GM23248 (cell line): ENCODE measurements around the gene SPG7. TPM values are rescaled to one million over a fixed set of nuclear protein-coding genes. Genes with fewer than 3 reads are reported as not detected.

ENCODE experiments used
- DNase-seq: peaks from one replicate; pipeline ENCODE4 v3.0.0-alpha.2; 2015
- H2AFZ ChIP-seq: fragments of 200-600 bp; sonication (generic); 2 replicates; pipeline ENCODE4 v1.6.1; 2016; ENCODE audit warnings: antibody characterized with exemption
- H3F3A ChIP-seq: fragments of 200-600 bp; sonication (generic); 2 replicates; pipeline ENCODE4 v1.6.1; 2016; ENCODE audit warnings: mild to moderate bottlenecking, antibody characterized with exemption, mixed run types; ENCODE audit not compliant: insufficient read depth
- H3K27ac ChIP-seq: fragments of 200-600 bp; sonication (generic); 2 replicates; pipeline ENCODE4 v1.5.1; 2016; ENCODE audit warnings: mild to moderate bottlenecking
- H3K27me3 ChIP-seq: fragments of 200-600 bp; sonication (generic); replicated peaks from 2 replicates; pipeline ENCODE4 v1.6.1; 2016; ENCODE audit warnings: mild to moderate bottlenecking; ENCODE audit not compliant: insufficient read depth
- H3K36me3 ChIP-seq: fragments of 200-600 bp; sonication (generic); 2 replicates; pipeline ENCODE4 v1.6.1; 2016; ENCODE audit warnings: low read depth, mild to moderate bottlenecking
- H3K4me1 ChIP-seq: fragments of 200-600 bp; sonication (generic); 2 replicates; pipeline ENCODE4 v1.6.1; 2016; ENCODE audit warnings: mild to moderate bottlenecking; ENCODE audit not compliant: insufficient read depth
- H3K4me2 ChIP-seq: fragments of 200-600 bp; sonication (generic); one replicate; pipeline ENCODE4 v1.6.1; 2016; ENCODE audit warnings: mild to moderate bottlenecking; ENCODE audit not compliant: unreplicated experiment
- H3K4me3 ChIP-seq: fragments of 200-600 bp; sonication (generic); 2 replicates; pipeline ENCODE4 v1.5.1; 2016; ENCODE audit warnings: mild to moderate bottlenecking
- H3K79me2 ChIP-seq: fragments of 200-600 bp; sonication (generic); 2 replicates; pipeline ENCODE4 v1.6.1; 2016; ENCODE audit warnings: mild to moderate bottlenecking; ENCODE audit not compliant: insufficient read depth
- H3K9ac ChIP-seq: fragments of 200-600 bp; sonication (generic); 2 replicates; pipeline ENCODE4 v1.6.1; 2016; ENCODE audit warnings: mild to moderate bottlenecking
- H3K9me2 ChIP-seq: fragments of 200-600 bp; sonication (generic); 2 replicates; pipeline ENCODE4 v1.6.1; 2016; ENCODE audit warnings: mixed run types, mild to moderate bottlenecking, moderate library complexity; ENCODE audit not compliant: insufficient read depth
- H3K9me3 ChIP-seq: fragments of 200-600 bp; sonication (generic); one replicate; pipeline ENCODE4 v1.6.1; 2017; ENCODE audit warnings: low read depth
- H4K20me1 ChIP-seq: fragments of 200-600 bp; sonication (generic); 2 replicates; pipeline ENCODE4 v1.6.0; 2016; ENCODE audit not compliant: insufficient read depth
- EZH2 ChIP-seq: fragments of 200-600 bp; sonication (generic); IDR thresholded peaks from 2 replicates; pipeline ENCODE4 v1.6.1; 2018; ENCODE audit warnings: antibody characterized with exemption, mild to moderate bottlenecking; ENCODE audit not compliant: insufficient read depth, poor library complexity, severe bottlenecking
- EZH2phosphoT487 ChIP-seq: fragments of 200-600 bp; sonication (generic); IDR thresholded peaks from 2 replicates; pipeline ENCODE4 v1.6.1; 2018; ENCODE audit warnings: antibody characterized with exemption, moderate library complexity, mild to moderate bottlenecking, low read depth; ENCODE audit not compliant: insufficient read depth
- WGBS, 2 experiments: methylation state at CpG; one replicate each; pipeline ENCODE4 v1.1.6; 2015 to 2017; ENCODE audit warnings: low lambda C conversion rate in 2 of 2, low coverage in 1 of 2; ENCODE audit errors: missing lambda C conversion rate in 2 of 2; 5-methylcytosine and 5-hydroxymethylcytosine counted together
- in situ Hi-C: fragments of 300-500 bp; cut with MboI; formaldehyde crosslinking; loops from 2 replicates; pipeline ENCODE4 v1.15.0; 2020
- polyA plus RNA-seq: library from polyadenylated mRNA; unstranded; fragments of >200 nt; fragmentation: Nextera tagmentation; extraction: Ambion mirVana; gene quantifications from 2 replicates; pipeline ENCODE4 v1.2.1, GENCODE V29; 2016
- total RNA-seq: library from RNA; depleted of rRNA; stranded (reverse); fragments of >200 nt; shearing (Covaris generic); gene quantifications from 2 replicates; pipeline ENCODE4 v1.2.3, GENCODE V29; 2014

The SPG7 gene
- total and polyA plus RNA-seq, 2 experiments from 2014 or later, result 53.9 to 155 TPM

DNA sequence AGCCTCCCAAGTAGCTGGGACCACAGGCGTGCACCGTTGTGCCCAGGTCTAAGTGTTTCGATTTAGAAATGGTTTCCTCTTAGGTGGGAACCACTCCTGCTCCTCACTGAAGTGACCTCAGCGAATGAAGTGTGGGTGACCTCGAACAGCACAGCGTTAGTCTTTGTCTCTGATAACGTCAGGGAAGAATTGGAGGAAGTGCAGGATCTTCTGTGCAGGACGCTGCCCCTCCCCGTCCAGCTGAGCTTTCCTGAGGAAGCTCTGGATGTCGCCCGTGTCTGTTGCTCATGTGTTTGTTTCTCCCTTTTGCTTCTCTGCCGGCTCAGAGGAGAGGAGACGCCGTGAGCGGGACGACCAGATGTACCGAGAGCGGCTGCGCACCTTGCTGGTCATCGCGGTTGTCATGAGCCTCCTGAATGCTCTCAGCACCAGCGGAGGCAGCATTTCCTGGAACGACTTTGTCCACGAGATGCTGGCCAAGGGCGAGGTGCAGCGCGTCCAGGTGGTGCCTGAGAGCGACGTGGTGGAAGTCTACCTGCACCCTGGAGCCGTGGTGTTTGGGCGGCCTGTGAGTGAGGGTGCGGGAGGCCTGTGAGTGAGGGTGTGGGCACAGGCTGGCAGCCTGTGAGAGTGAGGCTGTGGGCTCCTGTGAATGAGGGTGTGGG lies 15.6 kb downstream of the SPG7 start:
- TF ChIP-seq EZH2phosphoT487 (no peak), EZH2 (no peak)
- H3K36me3 ChIP-seq, result peaks cover 33% of the 10 kb centered on the region
- H3K4me1 ChIP-seq, result no peaks in the 10 kb centered on the region

DNA sequence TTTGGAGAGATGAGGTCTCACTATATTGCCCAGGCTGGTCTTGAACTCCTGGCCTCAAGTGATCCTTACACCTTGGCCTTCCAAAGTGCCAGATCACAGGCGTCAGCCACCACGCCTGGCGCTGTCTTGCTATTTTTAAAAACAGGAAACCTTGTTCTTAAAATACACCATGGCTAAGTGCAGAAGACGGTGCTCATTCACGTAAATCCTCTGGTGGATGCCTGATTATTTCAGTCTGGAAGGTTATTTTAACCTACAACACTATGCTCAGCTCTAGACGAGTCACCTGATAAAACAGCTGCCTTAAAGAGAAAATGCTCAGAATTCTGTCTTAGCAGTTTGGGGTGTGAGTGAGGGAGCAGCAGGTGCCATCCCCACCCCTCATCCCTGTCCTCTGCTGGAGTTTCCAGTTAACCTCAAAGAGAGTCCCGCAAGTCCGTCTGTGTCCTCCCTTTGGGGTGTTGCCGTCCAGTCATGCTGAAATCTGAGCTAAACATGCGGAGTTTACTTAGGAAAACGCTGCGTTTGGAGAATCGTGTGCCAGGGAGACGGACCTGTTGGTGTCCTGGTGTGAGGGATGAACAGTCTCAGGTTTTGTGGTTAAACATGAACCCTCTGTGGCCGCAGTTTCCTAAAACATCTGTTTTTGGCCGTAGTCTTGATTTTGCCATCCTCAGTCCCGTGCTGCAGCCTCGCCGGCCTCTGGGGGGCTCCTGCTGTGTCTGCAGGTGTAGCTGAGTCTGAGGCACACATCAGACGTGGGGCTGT lies 17.1 kb downstream of the SPG7 start:
- Histone ChIP-seq H3K4me2 (no peak overlapping the region), H3K4me1 (no peaks in the 10 kb centered on the region), H3K9me3 (no peaks in the 10 kb centered on the region), H3K4me3 (no peak overlapping the region), H3K36me3 (peaks cover 42% of the 10 kb centered on the region), H3K79me2 (peaks cover 51% of the 10 kb centered on the region), H3K27ac (no peak overlapping the region), H3K27me3 (no peaks in the 10 kb centered on the region), H3K9ac (no peak overlapping the region), H3K9me2 (no peaks in the 10 kb centered on the region), H4K20me1 (no peaks in the 10 kb centered on the region), H3F3A (no peaks in the 10 kb centered on the region), H2AFZ (no peak overlapping the region)
- 90 to 91% methylated on average over 20 of the region's 20 CpGs for WGBS, 2 experiments
- DNase-seq, result no peak
- in situ Hi-C loops, result no loop called here
- TF ChIP-seq EZH2 (no peak), EZH2phosphoT487 (no peak)

More for the DNA sequence above, 15.6 kb downstream of the SPG7 start:
- Histone ChIP-seq H2AFZ (no peak overlapping the region), H3K79me2 (peaks cover 61% of the 10 kb centered on the region), H4K20me1 (no peaks in the 10 kb centered on the region), H3K9me2 (no peaks in the 10 kb centered on the region), H3K27me3 (no peaks in the 10 kb centered on the region), H3K4me2 (no peak overlapping the region), H3F3A (no peaks in the 10 kb centered on the region), H3K9me3 (no peaks in the 10 kb centered on the region), H3K4me3 (no peak overlapping the region), H3K27ac (no peak overlapping the region), H3K9ac (no peak overlapping the region)
- in situ Hi-C loops, result no loop called here
- no peak for DNase-seq
- 94 to 95% methylated on average over 32 of the region's 32 CpGs for WGBS, 2 experiments

DNA sequence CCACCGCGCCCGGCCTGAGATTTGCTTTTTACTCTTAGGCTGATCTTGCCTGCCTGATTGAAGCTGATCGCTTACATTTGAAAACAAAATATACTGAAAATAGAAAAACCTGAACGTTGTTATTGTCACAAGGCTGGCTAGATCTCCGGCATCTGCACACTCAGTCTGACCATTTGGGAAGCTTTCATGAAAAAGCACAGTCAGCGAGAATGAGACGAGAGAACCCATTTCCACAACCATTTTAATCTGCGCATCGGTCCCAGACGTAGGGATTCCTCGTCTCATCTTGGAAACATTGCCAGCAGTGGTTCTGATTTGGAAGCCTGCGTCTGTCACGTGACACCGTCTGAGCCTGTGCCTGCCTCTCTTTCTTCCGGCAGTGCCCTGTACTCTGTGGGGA lies 20.9 kb downstream of the SPG7 start:
- 89 to 91% methylated on average over 16 of the region's 16 CpGs for WGBS, 2 experiments
- H3K9ac ChIP-seq, result no peak overlapping the region
- DNase-seq, result no peak
- H3K9me2 ChIP-seq, result no peaks in the 10 kb centered on the region
- peaks cover 21% of the 10 kb centered on the region; the same call in 1 of the 2 replicates for H3K79me2 ChIP-seq
- H3K9me3 ChIP-seq, result no peaks in the 10 kb centered on the region
- H4K20me1 ChIP-seq, result no peaks in the 10 kb centered on the region
- in situ Hi-C loops, result no loop called here
- H3K27me3 ChIP-seq, result no peaks in the 10 kb centered on the region
- H3K4me2 ChIP-seq, result no peak overlapping the region
- H3F3A ChIP-seq, result no peaks in the 10 kb centered on the region
- TF ChIP-seq EZH2phosphoT487, result no peak
- no peak for TF ChIP-seq EZH2
- no peak overlapping the region for H3K4me3 ChIP-seq
- no peaks in the 10 kb centered on the region for H3K4me1 ChIP-seq
- H2AFZ ChIP-seq, result no peak overlapping the region
- H3K27ac ChIP-seq, result no peak overlapping the region
- H3K36me3 ChIP-seq, result peaks cover 51% of the 10 kb centered on the region

DNA sequence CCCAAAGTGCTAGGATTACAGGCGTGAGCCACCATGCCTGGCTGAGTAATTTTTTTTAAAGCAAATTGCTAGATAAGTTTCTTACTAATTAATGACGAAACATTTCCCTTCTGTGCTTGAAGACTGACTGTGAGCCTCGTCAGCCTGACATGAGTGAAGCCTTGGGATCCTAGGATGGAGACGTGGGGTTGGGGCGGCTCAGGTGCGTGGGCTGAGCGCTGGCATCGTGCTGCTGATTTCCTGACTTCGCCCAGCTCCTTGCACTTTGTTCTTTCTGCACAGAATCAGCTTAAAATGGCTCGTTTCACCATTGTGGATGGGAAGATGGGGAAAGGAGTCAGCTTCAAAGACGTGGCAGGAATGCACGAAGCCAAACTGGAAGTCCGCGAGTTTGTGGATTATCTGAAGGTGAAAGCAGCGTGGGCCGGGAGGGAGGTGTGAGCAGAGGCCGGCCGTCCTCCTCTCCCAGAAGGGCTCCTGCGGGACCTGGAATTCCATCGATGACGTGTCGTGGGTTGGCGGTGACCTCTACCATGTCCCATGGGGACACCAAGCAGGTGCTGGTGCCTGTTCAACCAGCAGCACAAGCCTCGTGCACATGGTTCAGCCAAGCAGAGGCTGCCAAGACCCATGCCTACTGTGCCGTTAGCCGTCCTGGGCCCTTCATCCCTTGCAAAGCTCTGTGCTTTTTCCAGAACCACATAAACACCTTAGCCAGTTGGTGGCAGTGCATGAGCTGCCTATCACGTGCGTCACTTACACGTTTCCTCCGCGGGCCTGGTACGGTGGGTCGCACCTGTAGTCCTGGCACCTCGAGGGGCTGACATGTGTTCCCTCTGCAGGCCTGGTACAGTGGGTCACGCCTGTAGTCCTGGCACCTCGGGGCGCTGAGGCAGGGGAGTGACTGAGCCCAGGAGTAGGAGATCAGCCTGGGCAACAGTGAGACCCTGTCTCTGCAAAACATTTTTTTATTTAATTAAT lies 22.5 kb downstream of the SPG7 start:
- no peak for DNase-seq
- Histone ChIP-seq H3K27me3 (no peaks in the 10 kb centered on the region), H3K9me2 (no peaks in the 10 kb centered on the region), H3F3A (no peaks in the 10 kb centered on the region), H3K9me3 (no peaks in the 10 kb centered on the region), H3K4me2 (no peak overlapping the region), H3K27ac (no peak overlapping the region), H3K36me3 (peaks cover 41% of the 10 kb centered on the region), H3K4me3 (no peak overlapping the region), H3K4me1 (no peaks in the 10 kb centered on the region), H3K9ac (no peak overlapping the region), H2AFZ (no peak overlapping the region), H4K20me1 (no peaks in the 10 kb centered on the region), H3K79me2 (peaks cover 24% of the 10 kb centered on the region)
- TF ChIP-seq EZH2 (no peak), EZH2phosphoT487 (no peak)
- 94% methylated on average over 36 to 37 of the region's 37 CpGs for WGBS, 2 experiments
- in situ Hi-C loops, result no loop called here
